GM12891 (cell line): ENCODE measurements around the gene SMAD4.

Experiments
- POLR2A ChIP-seq: IDR thresholded peaks from 2 replicates; pipeline ENCODE4 v1.6.1; 2011; ENCODE audit warnings: low read depth, low read length, control low read depth
- POLR2AphosphoS5 ChIP-seq: IDR thresholded peaks from 2 replicates; pipeline ENCODE4 v1.6.1; 2011; ENCODE audit warnings: low read depth, low read length, control low read depth
- POU2F2 ChIP-seq: IDR thresholded peaks from 2 replicates; pipeline ENCODE4 v1.6.1; 2011; ENCODE audit warnings: low read depth, mild to moderate bottlenecking, control low read depth, low read length, moderate library complexity
- TAF1 ChIP-seq: IDR thresholded peaks from 2 replicates; pipeline ENCODE4 v1.6.1; 2011; ENCODE audit warnings: low read depth, low read length, control low read depth

- TF ChIP-seq POLR2A (no peak), POLR2AphosphoS5 (no peak), TAF1 (no peak), POU2F2 (no peak)
These were observed 23.8 kb downstream of the SMAD4 start for GRCh38 chr18:51053814-51054213.
